K562 (cell line): ENCODE results near the gene SCARF1. TPM values are rescaled to one million over a fixed set of nuclear protein-coding genes. Genes with fewer than 3 reads are reported as not detected.

ENCODE experiments used
- CBX2 ChIP-seq: fragments of 200-600 bp; sonication (generic); IDR thresholded peaks from one replicate; pipeline ENCODE4 v1.6.1; 2012; ENCODE audit warnings: mild to moderate bottlenecking, low read length, inconsistent platforms; ENCODE audit not compliant: insufficient read depth, poor library complexity, severe bottlenecking
- CSDE1 ChIP-seq, 2 experiments: fragments of 450-650 bp; IDR thresholded peaks; 2 replicates each; pipeline ENCODE4 v1.6.1; 2016; ENCODE audit warnings: mild to moderate bottlenecking in 1 of 2
- ELK3 ChIP-seq: fragments of 450-650 bp; formaldehyde crosslinking; IDR thresholded peaks from 2 replicates; pipeline ENCODE4 v1.4.0; 2020; ENCODE audit warnings: mild to moderate bottlenecking
- ESRRB ChIP-seq: fragments of 250-450 bp; sonication (Bioruptor Pico); IDR thresholded peaks from 2 replicates; pipeline ENCODE4 v1.5.0; 2020; ENCODE audit warnings: mild to moderate bottlenecking, moderate library complexity, borderline replicate concordance
- FOXM1 ChIP-seq, 2 experiments: fragments of 450-650 bp in 1 of 2; sonication (generic) in 1 of 2; formaldehyde crosslinking in 1 of 2; IDR thresholded peaks; 2 replicates each; pipeline versions ENCODE4 v1.6.1 to v1.9.0; 2017 to 2022; ENCODE audit warnings: low read depth in 2 of 2, mild to moderate bottlenecking in 2 of 2, missing genetic modification reagents in 1 of 2, moderate library complexity in 1 of 2
- GATAD2A ChIP-seq: fragments of 450-650 bp; IDR thresholded peaks from 2 replicates; pipeline ENCODE4 v1.6.1; 2017
- HDAC8 ChIP-seq: fragments of 450-650 bp; IDR thresholded peaks from 2 replicates; pipeline ENCODE4 v1.6.1; 2016; ENCODE audit warnings: mild to moderate bottlenecking, missing genetic modification characterization, moderate library complexity, missing compliant biosample characterization
- MLX ChIP-seq, 2 experiments: fragments of 450-650 bp in 1 of 2; sonication (generic) in 1 of 2; formaldehyde crosslinking; conservative IDR thresholded peaks; 2 replicates each; pipeline versions ENCODE4 v1.4.0 to v1.8.1; 2020 to 2022; ENCODE audit warnings: mild to moderate bottlenecking in 1 of 2, missing genetic modification reagents in 1 of 2
- PTTG1 ChIP-seq: fragments of 450-650 bp; IDR thresholded peaks from 2 replicates; pipeline ENCODE4 v1.6.1; 2016; ENCODE audit warnings: low read depth, mild to moderate bottlenecking, missing genetic modification characterization, missing compliant biosample characterization
- RREB1 ChIP-seq: fragments of 250-450 bp; sonication (Bioruptor Pico); IDR thresholded peaks from 2 replicates; pipeline ENCODE4 v1.4.0; 2020
- TCF7L2 ChIP-seq: fragments of 150-350 bp; IDR thresholded peaks from 2 replicates; pipeline ENCODE4 v1.6.1; 2016; ENCODE audit warnings: low read depth, mild to moderate bottlenecking, low read length, moderate library complexity
- THRA ChIP-seq: fragments of 450-650 bp; IDR thresholded peaks from 2 replicates; pipeline ENCODE4 v1.6.1; 2017; ENCODE audit warnings: mild to moderate bottlenecking, moderate library complexity
- ZNF23 ChIP-seq: fragments of 250-450 bp; sonication (Bioruptor Pico); IDR thresholded peaks from 2 replicates; pipeline ENCODE4 v1.4.0; 2020; ENCODE audit warnings: mild to moderate bottlenecking
- ZNF311 ChIP-seq: fragments of 250-450 bp; sonication (Bioruptor Pico); IDR thresholded peaks from 2 replicates; pipeline ENCODE4 v1.4.0; 2020; ENCODE audit warnings: mild to moderate bottlenecking, moderate library complexity
- ZNF740 ChIP-seq, 3 experiments: fragments of 200-800 bp in 1 of 3; sonication (Bioruptor generic) in 1 of 3; sonication (generic) in 1 of 3; formaldehyde crosslinking in 1 of 3; IDR thresholded peaks; 2 replicates each; pipeline versions ENCODE4 v1.6.1 to v1.8.0; 2016 to 2022; ENCODE audit warnings: mild to moderate bottlenecking in 2 of 3, missing compliant biosample characterization in 2 of 3, missing genetic modification characterization in 2 of 3, missing genetic modification reagents in 1 of 3
- polyA plus RNA-seq, 8 experiments: library from polyadenylated mRNA; depleted of rRNA in 4 of 8; stranded (reverse) in 5 of 8; unstranded in 3 of 8; fragments of >200 nt; fragmentation: Nextera tagmentation in 2 of 8; fragmentation: Illumina TruSeq in 1 of 8; extraction: Ambion mirVana in 2 of 8; extraction: Trizol in 1 of 8; gene quantifications; 2 replicates each; pipeline versions ENCODE4 v1.2.1 to v1.2.3, GENCODE V29; 2011 to 2014; ENCODE audit warnings: inconsistent platforms in 1 of 8, missing spikeins in 1 of 8
- total RNA-seq, 7 experiments: library from RNA; depleted of rRNA in 6 of 7; stranded (reverse); fragments of >200 nt in 6 of 7; fragmentation: Illumina TruSeq in 2 of 7; extraction: Trizol in 2 of 7; gene quantifications; 2 replicates each; pipeline versions ENCODE4 v1.2.1 to v1.2.3, GENCODE V29; 2011 to 2021; ENCODE audit warnings: low replicate concordance in 1 of 7

SCARF1 gene
- total and polyA plus RNA-seq, 9 of the 15 experiments (the other 6 are each of a cell fraction or from before 2014, with no cell fraction given), result 0.04 to 2.1 (median 0.63) TPM

GRCh38 chr17:1629504-1630310 lies 15.8 kb downstream of the SCARF1 start (continued):
- TF ChIP-seq THRA (no peak), MLX (CRISPR knock-in tag; conservative IDR thresholded peaks at IDR 0.05) (no peak), RREB1 (CRISPR knock-in tag) (no peak), ELK3 (no peak), CBX2 (no peak), GATAD2A (no peak), CSDE1 (IDR thresholded peaks at IDR 0.05) (no peak), FOXM1 (IDR thresholded peaks at IDR 0.05; ENCODE audit: low read depth) (no peak), FOXM1 (CRISPR knock-in tag; IDR thresholded peaks at IDR 0.05; ENCODE audit: low read depth) (no peak), ZNF740 (CRISPR knock-in tag; IDR thresholded peaks at IDR 0.05) (no peak), ZNF740 (tag; IDR thresholded peaks at IDR 0.05) (no peak), ZNF23 (CRISPR knock-in tag) (no peak), ESRRB (CRISPR knock-in tag) (no peak), ZNF311 (CRISPR knock-in tag) (no peak), HDAC8 (no peak), TCF7L2 (no peak), PTTG1 (tag) (no peak)
